ENCODE data around the gene IGLL1.
"Not testable (repeated sequence)": the region's sequence is repeated elsewhere in the genome, so short reads cannot be mapped to it uniquely, and the experiment has no call there.

- not testable (repeated sequence) for TF ChIP-seq EZH2 (IDR thresholded peaks at IDR 0.05; ENCODE audit: borderline replicate concordance, insufficient read depth, low read length, poor library complexity, severe bottlenecking); EP300 (conservative IDR thresholded peaks at IDR 0.05; ENCODE audit: poor library complexity, severe bottlenecking); CTCF (IDR thresholded peaks at IDR 0.05; ENCODE audit: poor library complexity, severe bottlenecking); SMC3 (conservative IDR thresholded peaks at IDR 0.05; ENCODE audit: poor library complexity); TAF1 (IDR thresholded peaks at IDR 0.05; ENCODE audit: low read depth)
Observed at GRCh38 chr22:23597576-23598268, 17.6 kb upstream of the IGLL1 start.
